WERI-Rb-1 (cell line): ENCODE results near the gene CPNE9.
A peak's percentile ranks its signal among the peaks of the same experiment; 100 is the strongest.

Source experiments
- DNase-seq: peaks from one replicate; pipeline ENCODE4 v3.0.0-alpha.2; 2020
- H3K27ac ChIP-seq: fragments of 250-450 bp; sonication (Bioruptor Pico); 2 replicates; pipeline ENCODE4 v1.5.1; 2020; ENCODE audit warnings: mild to moderate bottlenecking, moderate library complexity
- H3K27me3 ChIP-seq: fragments of 250-450 bp; sonication (Bioruptor Pico); 2 replicates; pipeline ENCODE4 v1.5.1; 2021; ENCODE audit warnings: mild to moderate bottlenecking, low read depth, moderate library complexity; ENCODE audit not compliant: insufficient read depth, severe bottlenecking
- H3K36me3 ChIP-seq: fragments of 250-450 bp; sonication (Bioruptor Pico); 2 replicates; pipeline ENCODE4 v1.5.1; 2020; ENCODE audit warnings: mild to moderate bottlenecking, moderate library complexity
- H3K4me3 ChIP-seq: 2 replicates; pipeline ENCODE4 v1.5.1; 2011; ENCODE audit warnings: low read depth, mild to moderate bottlenecking, control low read depth, low read length
- H3K9me3 ChIP-seq: fragments of 250-450 bp; sonication (Bioruptor Pico); 2 replicates; pipeline ENCODE4 v1.5.1; 2021; ENCODE audit warnings: mild to moderate bottlenecking, moderate library complexity; ENCODE audit not compliant: severe bottlenecking
- TF ChIP-seq, protein P1 (sequence below): IDR thresholded peaks from 2 replicates; pipeline ENCODE4 v1.5.1; 2011; ENCODE audit warnings: low read depth, mild to moderate bottlenecking, control low read depth, inconsistent platforms, low read length

Gene CPNE9

DNA sequence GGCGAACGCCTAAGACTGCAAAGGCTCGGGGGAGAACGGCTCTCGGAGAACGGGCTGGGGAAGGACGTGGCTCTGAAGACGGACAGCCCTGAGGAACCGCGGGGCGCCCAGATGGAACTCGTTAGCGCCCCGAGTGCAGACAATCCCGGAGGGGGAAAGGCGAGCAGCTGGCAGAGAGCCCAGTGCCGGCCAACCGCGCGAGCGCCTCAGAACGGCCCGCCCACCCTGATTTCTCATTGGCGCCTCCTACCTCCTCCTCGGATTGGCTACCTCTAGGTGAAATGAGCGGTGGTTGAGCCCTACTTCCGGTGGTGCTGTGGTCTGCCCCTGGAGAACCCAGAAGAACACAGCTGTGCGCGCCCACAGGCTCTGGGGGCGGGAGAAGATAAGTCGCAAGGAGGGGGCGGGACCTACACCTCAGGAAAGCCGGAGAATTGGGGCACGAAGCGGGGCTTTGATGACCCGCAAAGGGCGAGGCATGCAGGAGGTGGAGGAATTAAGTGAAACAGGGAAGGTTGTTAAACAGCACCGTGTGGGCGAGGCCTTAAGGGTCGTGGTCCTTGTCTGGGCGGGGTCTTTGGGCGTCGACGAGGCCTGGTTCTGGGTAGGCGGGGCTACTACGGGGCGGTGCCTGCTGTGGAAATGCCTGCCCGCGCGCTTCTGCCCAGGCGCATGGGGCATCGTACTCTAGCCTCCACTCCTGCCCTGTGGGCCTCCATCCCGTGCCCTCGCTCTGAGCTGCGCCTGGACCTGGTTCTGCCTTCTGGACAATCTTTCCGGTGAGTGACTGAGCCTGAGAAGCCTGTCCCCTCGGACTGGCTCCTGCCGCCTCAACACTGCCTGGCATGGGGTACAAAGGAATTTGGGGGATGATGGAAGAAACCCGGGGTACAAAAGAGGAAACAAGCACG lies 46.3 kb downstream of the CPNE9 start, which contains the start of gene OGG1:
Gene OGG1, plus strand, starts transcription at position 308 of the 911 bp plus-strand sequence. Its CDS starts 335 bp downstream, at position 643.
- TF ChIP-seq, protein P1, sequence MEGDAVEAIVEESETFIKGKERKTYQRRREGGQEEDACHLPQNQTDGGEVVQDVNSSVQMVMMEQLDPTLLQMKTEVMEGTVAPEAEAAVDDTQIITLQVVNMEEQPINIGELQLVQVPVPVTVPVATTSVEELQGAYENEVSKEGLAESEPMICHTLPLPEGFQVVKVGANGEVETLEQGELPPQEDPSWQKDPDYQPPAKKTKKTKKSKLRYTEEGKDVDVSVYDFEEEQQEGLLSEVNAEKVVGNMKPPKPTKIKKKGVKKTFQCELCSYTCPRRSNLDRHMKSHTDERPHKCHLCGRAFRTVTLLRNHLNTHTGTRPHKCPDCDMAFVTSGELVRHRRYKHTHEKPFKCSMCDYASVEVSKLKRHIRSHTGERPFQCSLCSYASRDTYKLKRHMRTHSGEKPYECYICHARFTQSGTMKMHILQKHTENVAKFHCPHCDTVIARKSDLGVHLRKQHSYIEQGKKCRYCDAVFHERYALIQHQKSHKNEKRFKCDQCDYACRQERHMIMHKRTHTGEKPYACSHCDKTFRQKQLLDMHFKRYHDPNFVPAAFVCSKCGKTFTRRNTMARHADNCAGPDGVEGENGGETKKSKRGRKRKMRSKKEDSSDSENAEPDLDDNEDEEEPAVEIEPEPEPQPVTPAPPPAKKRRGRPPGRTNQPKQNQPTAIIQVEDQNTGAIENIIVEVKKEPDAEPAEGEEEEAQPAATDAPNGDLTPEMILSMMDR = no peak
- Histone ChIP-seq H3K36me3 (peaks cover 67% of the 10 kb centered on the region), H3K4me3 (peak within 1 kb of the TSS; percentile 90), H3K9me3 (no peaks in the 10 kb centered on the region), H3K27me3 (no peaks in the 10 kb centered on the region), H3K27ac (peak within 1 kb of the TSS; percentile 83)
- DNase-seq = peak; percentile 98

DNA sequence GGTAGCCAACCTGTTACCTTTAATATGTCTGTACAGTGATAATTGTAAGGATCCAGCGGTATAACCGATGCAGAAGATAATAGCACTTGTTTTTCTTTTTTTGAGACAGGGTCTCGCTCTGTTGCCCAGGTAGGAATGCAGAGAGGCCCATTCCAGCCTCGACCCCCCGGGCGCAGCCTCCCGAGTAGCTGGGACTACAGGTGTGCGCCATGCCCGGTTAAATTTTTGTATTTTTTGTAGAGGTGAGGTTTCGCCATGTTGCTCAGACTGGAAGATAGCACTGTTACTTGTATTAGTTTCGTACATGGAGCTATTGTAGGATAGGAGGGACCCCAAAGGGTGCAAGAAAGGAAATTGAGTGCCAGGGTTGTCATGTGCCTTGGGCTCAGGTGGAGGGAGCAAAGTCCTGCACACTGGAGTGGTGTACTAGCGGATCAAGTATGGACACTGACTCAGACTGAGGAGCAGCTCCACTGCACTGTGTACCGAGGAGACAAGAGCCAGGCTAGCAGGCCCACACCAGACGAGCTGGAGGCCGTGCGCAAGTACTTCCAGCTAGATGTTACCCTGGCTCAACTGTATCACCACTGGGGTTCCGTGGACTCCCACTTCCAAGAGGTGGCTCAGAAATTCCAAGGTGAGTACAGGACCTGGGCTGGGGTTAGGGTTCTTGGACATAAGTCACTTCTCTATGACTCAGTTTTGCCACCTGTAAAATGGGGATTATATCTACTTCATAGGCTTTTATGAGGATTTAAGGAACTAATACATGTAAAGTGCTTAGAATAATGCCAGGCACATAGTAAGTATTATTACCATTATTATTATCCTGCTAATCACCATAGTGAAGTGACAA lies 47.2 kb downstream of the CPNE9 start:
- TF ChIP-seq, protein P1 = no peak

DNA sequence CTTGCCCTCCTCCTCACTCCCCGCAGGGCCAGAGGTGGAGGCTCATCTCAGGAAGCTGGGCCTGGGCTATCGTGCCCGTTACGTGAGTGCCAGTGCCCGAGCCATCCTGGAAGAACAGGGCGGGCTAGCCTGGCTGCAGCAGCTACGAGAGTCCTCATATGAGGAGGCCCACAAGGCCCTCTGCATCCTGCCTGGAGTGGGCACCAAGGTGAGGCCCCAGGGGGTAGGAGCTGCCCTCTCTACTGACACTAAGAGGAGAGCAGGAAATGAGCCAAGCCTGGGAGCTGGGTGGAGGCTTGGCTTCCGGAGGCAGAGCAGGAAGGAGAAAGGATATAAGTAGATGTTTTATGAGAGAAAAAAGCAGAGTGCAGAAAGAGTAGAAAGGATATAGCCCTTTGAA lies 51.0 kb downstream of the CPNE9 start:
- TF ChIP-seq, protein P1 = no peak
- H3K27ac ChIP-seq = no peak overlapping the region
- H3K4me3 ChIP-seq = no peak overlapping the region
- H3K36me3 ChIP-seq = peaks cover 62% of the 10 kb centered on the region
- no peaks in the 10 kb centered on the region for H3K27me3 ChIP-seq
- no peaks in the 10 kb centered on the region for H3K9me3 ChIP-seq
- no peak for DNase-seq

More for the DNA sequence above, 47.2 kb downstream of the CPNE9 start:
- Histone ChIP-seq H3K27me3 (no peaks in the 10 kb centered on the region), H3K27ac (peak overlapping the region; percentile 83), H3K4me3 (peak overlapping the region; percentile 90), H3K36me3 (peaks cover 64% of the 10 kb centered on the region), H3K9me3 (no peaks in the 10 kb centered on the region)
- DNase-seq = no peak

DNA sequence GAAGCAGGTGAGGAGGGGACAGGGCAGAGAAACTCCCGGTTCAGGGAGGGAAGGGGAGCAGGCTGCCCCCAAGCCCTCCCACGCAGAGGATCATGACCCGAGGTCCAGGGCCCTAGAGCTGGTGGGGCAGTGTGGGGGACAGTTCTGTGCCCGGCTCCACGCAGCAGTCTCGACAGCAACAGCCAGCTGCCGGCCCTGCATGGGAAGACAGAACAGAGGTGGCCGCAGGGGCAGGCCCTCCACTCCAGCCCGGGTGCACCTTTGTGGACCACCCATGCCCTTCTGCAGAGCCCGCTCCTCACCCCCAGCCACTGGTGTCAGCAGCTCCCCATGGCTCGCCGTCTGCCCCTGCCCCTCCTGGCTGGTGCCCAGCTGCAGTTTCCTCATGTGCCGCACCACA lies 53.8 kb downstream of the CPNE9 start:
- no peak overlapping the region for H3K4me3 ChIP-seq
- peaks cover 48% of the 10 kb centered on the region for H3K36me3 ChIP-seq
- DNase-seq = no peak
- TF ChIP-seq, protein P1 = no peak
- no peak overlapping the region for H3K27ac ChIP-seq
- no peaks in the 10 kb centered on the region for H3K27me3 ChIP-seq
- no peaks in the 10 kb centered on the region for H3K9me3 ChIP-seq

DNA sequence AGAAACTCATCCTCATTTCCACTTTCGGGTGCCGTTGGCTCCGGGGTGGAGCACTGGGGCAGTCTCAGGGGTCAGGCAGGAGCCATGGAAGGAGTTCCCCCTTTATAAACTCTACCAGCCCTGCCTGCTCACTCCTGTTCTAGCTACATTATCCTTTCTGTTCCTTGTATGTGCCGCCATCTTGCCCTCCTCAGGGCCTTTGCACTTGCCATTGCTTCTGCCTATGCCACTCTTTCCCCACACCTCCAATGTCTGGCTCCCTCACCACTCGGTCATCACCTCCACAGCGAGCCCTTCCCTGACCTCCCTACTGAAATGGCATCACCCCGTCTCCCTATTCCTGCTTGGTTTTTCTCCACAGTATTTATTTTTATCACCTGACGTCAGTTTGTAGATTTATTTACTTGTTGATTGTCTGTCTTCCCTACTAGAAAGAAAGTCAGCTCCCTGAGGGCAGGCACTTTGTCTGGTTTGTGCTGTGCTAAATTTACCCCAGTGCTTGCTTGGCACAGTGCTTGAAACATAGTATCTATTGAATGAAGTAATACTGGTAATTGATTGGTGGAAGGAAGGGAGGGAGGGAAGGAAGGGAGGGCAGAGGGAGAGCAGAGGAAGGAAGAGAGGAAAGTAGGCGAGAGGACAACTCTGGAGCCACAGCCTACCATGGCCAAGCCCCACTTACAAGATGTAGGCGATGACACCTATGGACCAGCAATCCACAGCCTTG lies 57.3 kb downstream of the CPNE9 start:
- Histone ChIP-seq H3K9me3 (no peaks in the 10 kb centered on the region), H3K27me3 (no peaks in the 10 kb centered on the region), H3K27ac (no peak overlapping the region), H3K36me3 (peaks cover 39% of the 10 kb centered on the region), H3K4me3 (no peak overlapping the region)
- TF ChIP-seq, protein P1 = no peak
- no peak for DNase-seq
